Hematopoietic multipotent progenitor cell treated with erythropoietin and hydrocortisone succinate and interleukin-3 and kit ligand, for 4 days (in vitro differentiated cells): Measurements from ENCODE around the gene ROR1.
A peak's percentile ranks its signal among the peaks of the same experiment; 100 is the strongest.
"Not testable (repeated sequence)": the region's sequence is repeated elsewhere in the genome, so short reads cannot be mapped to it uniquely, and the experiment has no call there.

Experiments
- DNase-seq: peaks from one replicate; pipeline ENCODE4 v3.0.0-alpha.2; 2015

ROR1 gene

DNA sequence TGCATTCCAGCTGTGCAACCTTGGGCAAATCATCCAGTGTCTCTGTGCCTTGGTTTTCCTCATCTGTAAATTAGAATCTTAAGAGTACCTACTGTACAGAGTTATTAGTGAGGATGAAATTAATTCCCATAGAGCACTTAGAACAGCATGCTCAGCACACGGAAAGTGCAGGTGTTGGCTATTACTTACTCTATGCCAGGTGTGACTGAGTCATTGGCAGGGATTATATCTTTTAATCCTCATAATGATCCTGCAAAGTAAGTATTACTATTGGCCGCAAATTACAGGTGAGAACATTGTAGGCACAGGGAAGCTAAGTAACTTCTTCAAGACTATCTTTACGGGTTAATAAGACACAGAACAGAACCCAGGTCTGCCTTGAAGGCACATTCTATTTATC lies 423.3 kb downstream of the ROR1 start:
- DNase-seq: no peak

- DNase-seq: no peak
These were observed 425.3 kb downstream of the ROR1 start for GRCh38 chr1:64199154-64199553.

- no peak for DNase-seq
These were observed 426.2 kb downstream of the ROR1 start for GRCh38 chr1:64200064-64200463.

GRCh38 chr1:64203420-64203819 lies 429.6 kb downstream of the ROR1 start, which contains the start of gene UBE2U:
Gene UBE2U (plus strand): TSS chr1:64203623. CDS start chr1:64204051, 428 bp downstream.
- no peak for DNase-seq

DNA sequence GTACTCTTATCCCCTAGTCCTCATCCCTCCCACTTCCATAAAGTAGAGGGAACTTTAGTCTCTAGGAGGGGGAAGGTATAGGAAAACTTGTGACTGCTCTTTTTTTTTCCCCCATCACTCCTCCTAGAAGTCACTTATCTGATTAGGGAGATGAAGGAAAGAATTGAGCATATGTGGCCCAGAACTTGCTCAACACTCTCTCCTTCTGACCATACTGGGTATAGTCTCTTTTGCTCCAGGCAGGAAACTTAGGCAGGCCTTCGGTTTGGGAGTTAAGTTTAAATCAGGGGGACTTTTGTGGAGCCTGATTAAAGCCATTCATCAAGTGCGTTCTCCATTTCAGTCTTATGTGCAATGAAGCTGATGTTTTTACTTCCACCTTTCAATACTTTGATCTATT lies 435.4 kb downstream of the ROR1 start:
- no peak for DNase-seq

DNA sequence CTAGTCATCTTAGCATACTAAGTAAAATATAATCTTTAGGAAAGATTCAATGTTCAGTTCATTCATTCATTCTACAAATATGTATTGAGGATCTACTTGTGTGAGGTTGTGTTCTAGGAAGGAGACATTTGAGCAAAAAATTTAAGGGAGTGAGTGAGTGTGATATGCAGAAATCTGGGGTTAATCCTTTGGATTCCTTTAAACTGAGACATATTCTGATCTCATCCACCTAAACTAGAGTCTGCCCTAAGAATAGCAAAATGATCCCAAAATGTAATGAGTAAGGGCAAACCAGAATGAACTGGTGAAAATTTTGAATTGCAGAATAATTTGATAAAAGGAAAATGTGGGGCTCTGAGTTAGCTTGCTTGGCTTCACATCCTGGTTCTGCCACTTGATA lies 438.2 kb downstream of the ROR1 start:
- no peak for DNase-seq

- no peak for DNase-seq
These were observed 441.8 kb downstream of the ROR1 start for GRCh38 chr1:64215576-64215975.

- no peak for DNase-seq
These were observed 446.4 kb downstream of the ROR1 start for GRCh38 chr1:64220241-64220640.

GRCh38 chr1:64223329-64224151 lies 449.7 kb downstream of the ROR1 start:
- DNase-seq: peak; percentile 77

DNA sequence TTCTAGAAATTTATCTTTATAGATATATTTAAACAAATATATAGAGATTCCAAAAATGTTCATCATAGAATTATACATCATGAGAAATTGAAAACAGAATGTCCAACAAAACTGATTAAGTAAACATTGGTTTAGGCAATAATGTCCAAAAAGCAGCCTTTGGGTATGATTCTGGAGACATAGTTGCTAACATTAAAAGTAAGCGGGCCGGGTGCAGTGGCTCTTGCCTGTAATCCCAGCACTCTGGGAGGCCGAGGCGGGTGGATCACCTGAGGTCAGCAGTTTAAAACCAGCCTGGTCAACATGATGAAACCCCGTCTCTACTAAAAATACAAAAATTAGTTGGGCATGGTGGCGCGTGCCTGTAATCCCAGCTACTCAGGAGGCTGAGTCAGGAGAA lies 450.4 kb downstream of the ROR1 start:
- not testable (repeated sequence) for DNase-seq

- DNase-seq: no peak
These were observed 454.5 kb downstream of the ROR1 start for GRCh38 chr1:64228167-64228957.

DNA sequence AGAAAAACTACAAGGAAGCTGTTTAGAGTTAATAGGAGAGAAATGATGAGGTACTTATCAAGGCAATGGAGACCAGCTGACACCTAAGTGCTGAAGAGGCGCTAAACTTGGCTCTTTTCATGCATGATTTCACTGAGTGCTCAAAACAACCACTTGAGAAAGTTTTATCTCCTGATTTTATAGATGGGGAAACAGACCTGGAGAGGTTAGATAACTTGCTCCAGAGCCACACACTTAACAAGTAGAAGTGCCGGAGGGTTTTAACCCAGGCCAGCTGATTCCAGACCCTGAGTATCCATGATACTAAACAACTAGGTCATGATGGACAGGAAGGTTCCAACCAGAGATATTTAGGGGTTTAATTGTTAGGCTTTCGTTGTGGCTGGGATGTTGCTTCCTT lies 455.5 kb downstream of the ROR1 start:
- no peak for DNase-seq
